Mammary epithelial cell (primary cell): ENCODE results near the gene MOCS1.

Experiments used
- CTCF ChIP-seq, 2 donors: IDR thresholded peaks in 1 of 2; conservative IDR thresholded peaks in 1 of 2; 2 replicates each; pipeline ENCODE4 v1.5.1; 2011 to 2012; ENCODE audit warnings: inconsistent platforms in 2 of 2, low read length in 2 of 2, mild to moderate bottlenecking in 2 of 2, control low read depth in 1 of 2, low read depth in 1 of 2; ENCODE audit not compliant: insufficient read depth in 1 of 2; ENCODE audit errors: extremely low read depth in 1 of 2
- EZH2 ChIP-seq: IDR thresholded peaks from 2 replicates; pipeline ENCODE4 v1.6.1; 2012; ENCODE audit warnings: low read length, inconsistent platforms, borderline replicate concordance

DNA sequence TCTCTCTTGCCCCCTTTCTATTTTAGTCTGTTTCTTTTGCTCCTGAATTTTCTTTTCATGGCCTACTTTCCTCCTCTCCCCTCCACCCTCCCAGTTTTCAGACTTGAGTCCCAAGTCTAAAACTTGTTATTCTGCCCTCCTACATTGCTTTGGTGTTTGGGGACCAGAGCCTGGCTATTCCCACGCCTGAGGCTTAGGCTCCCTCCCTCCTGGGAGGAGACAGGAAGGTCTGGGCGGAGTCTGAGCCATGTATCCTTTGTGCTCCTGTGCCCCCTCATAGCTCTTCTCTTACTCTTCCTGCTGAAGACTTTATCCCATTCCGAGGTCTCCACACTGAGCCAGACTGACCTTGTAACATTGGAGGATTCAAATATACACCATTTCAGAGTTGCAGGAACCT, 72.6 kb downstream of the MOCS1 start:
- TF ChIP-seq CTCF (conservative IDR thresholded peaks at IDR 0.05 in 1 of 2, IDR thresholded peaks at IDR 0.05 in 1 of 2; ENCODE audit: extremely low read depth in 1 of 2, insufficient read depth in 1 of 2, low read depth in 1 of 2, low read length in 2 of 2) (no peak), EZH2 (no peak)
